Ovary (tissue), 3 donors: Measurements from ENCODE around the gene PDE4D.

Source experiments
- CTCF ChIP-seq, 3 donors: fragments of 450-650 bp in 2 of 3; fragments of 200-600 bp in 1 of 3; IDR thresholded peaks; one replicate each; pipeline versions ENCODE4 v1.5.1 to v1.8.0; 2016 to 2022; ENCODE audit warnings: antibody characterized with exemption in 3 of 3, mild to moderate bottlenecking in 1 of 3
- EP300 ChIP-seq: sonication (generic); formaldehyde crosslinking; IDR thresholded peaks from one replicate; pipeline ENCODE4 v1.6.1; 2017; ENCODE audit warnings: antibody characterized with exemption
- POLR2A ChIP-seq: fragments of 450-650 bp; IDR thresholded peaks from one replicate; pipeline ENCODE4 v1.6.1; 2017; ENCODE audit warnings: antibody characterized with exemption, mild to moderate bottlenecking, moderate library complexity
- donor health status: DM: no; HTN: no; CAD: no.

DNA sequence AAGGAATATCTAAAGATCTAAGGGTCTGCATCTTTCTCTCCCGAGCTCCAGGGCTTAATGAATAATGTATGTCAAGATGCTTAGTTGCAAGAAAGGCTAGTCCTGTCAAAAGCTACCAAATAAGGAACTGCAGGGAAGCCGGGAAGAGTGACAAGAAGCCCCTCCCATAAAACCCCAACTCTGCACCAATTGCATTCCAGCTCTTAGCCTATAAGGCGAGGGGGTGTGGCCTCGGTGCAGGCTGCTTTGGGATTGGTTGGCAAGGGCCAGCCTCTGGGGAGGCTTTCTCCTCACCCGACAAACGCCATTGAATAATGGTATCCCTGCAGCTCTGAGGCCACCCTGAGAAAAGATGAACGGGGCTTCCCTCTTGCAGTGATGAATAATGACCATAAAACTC, 893.7 kb downstream of the PDE4D start:
- TF ChIP-seq CTCF (IDR thresholded peaks at IDR 0.05) (no peak), POLR2A (no peak), EP300 (no peak)
